Endothelial cell of umbilical vein (primary cell): ENCODE data around the gene TULP4.

Experiments used
- CTCF ChIP-seq, 2 donors: IDR thresholded peaks; 1 replicate in 1 of 2; 2 replicates in 1 of 2; pipeline ENCODE4 v1.5.1; 2011; ENCODE audit warnings: low read length in 2 of 2, mild to moderate bottlenecking in 2 of 2, moderate library complexity in 2 of 2, control low read depth in 1 of 2, inconsistent platforms in 1 of 2, low read depth in 1 of 2; ENCODE audit not compliant: insufficient read depth in 1 of 2; ENCODE audit errors: extremely low read depth in 1 of 2
- EZH2 ChIP-seq: IDR thresholded peaks from 2 replicates; pipeline ENCODE4 v1.6.1; 2012; ENCODE audit warnings: borderline replicate concordance, low read depth, mild to moderate bottlenecking, moderate library complexity, low read length, inconsistent platforms; ENCODE audit not compliant: severe bottlenecking
- GATA2 ChIP-seq: IDR thresholded peaks from 2 replicates; pipeline ENCODE4 v1.7.0; 2011; ENCODE audit warnings: low read depth, mild to moderate bottlenecking, moderate library complexity, mixed read lengths, low read length; ENCODE audit not compliant: insufficient read length, insufficient read depth
- JUN ChIP-seq: IDR thresholded peaks from 2 replicates; pipeline ENCODE4 v1.6.1; 2011; ENCODE audit warnings: borderline replicate concordance, low read depth; ENCODE audit not compliant: insufficient read length, insufficient read depth
- MAX ChIP-seq: IDR thresholded peaks from 2 replicates; pipeline ENCODE4 v1.6.1; 2011; ENCODE audit not compliant: insufficient read depth, insufficient read length
- MYC ChIP-seq: IDR thresholded peaks from one replicate; pipeline ENCODE4 v1.6.1; 2011; ENCODE audit warnings: mild to moderate bottlenecking, low read depth, low read length
- POLR2A ChIP-seq: IDR thresholded peaks from 2 replicates; pipeline ENCODE4 v1.6.1; 2012; ENCODE audit warnings: low read depth, mild to moderate bottlenecking, control low read depth, low read length
- POLR2AphosphoS5 ChIP-seq: IDR thresholded peaks from 2 replicates; pipeline ENCODE4 v1.6.1; 2012; ENCODE audit warnings: low read depth, mild to moderate bottlenecking, control low read depth, low read length, moderate library complexity; ENCODE audit not compliant: insufficient read depth

GRCh38 chr6:158387578-158387977, 75.3 kb downstream of the TULP4 start:
- no peak for TF ChIP-seq GATA2
- TF ChIP-seq CTCF (IDR thresholded peaks at IDR 0.05; ENCODE audit: extremely low read depth in 1 of 2, insufficient read depth in 1 of 2, low read depth in 1 of 2, low read length in 2 of 2), result no peak
- no peak for TF ChIP-seq MAX
- TF ChIP-seq POLR2AphosphoS5, result no peak
- TF ChIP-seq POLR2A, result no peak
- TF ChIP-seq EZH2, result no peak
- no peak for TF ChIP-seq JUN
- TF ChIP-seq MYC, result no peak
